Measurements from ENCODE around the gene SNIP1.
"Not testable (repeated sequence)": the region's sequence is repeated elsewhere in the genome, so short reads cannot be mapped to it uniquely, and the experiment has no call there.

The SNIP1 gene

GRCh38 chr1:37560401-37561132 is 6.5 kb upstream of the SNIP1 start:
- no peak overlapping the region for H3K4me3 ChIP-seq (ENCODE audit: control insufficient read depth, low read depth, low read length)
- DNase-seq (ENCODE audit: low read depth) = no peak
- no peak for TF ChIP-seq CTCF (conservative IDR thresholded peaks at IDR 0.05; ENCODE audit: control insufficient read depth, insufficient read depth, low read depth, low read length)

- not testable (repeated sequence) for DNase-seq (ENCODE audit: low read depth); H3K4me3 ChIP-seq (ENCODE audit: control insufficient read depth, low read depth, low read length)
These were observed 5.9 kb upstream of the SNIP1 start for GRCh38 chr1:37559957-37560379.

- TF ChIP-seq CTCF (conservative IDR thresholded peaks at IDR 0.05; ENCODE audit: control insufficient read depth, insufficient read depth, low read depth, low read length) = no peak
- DNase-seq (ENCODE audit: low read depth) = no peak
These were observed 5.0 kb upstream of the SNIP1 start for GRCh38 chr1:37559080-37559479.

GRCh38 chr1:37558411-37558810 is 4.3 kb upstream of the SNIP1 start:
- no peak for TF ChIP-seq CTCF (conservative IDR thresholded peaks at IDR 0.05; ENCODE audit: control insufficient read depth, insufficient read depth, low read depth, low read length)
- no peak overlapping the region for H3K4me3 ChIP-seq (ENCODE audit: control insufficient read depth, low read depth, low read length)
- DNase-seq (ENCODE audit: low read depth) = no peak

More at GRCh38 chr1:37559080-37559479, 5.0 kb upstream of the SNIP1 start:
- H3K4me3 ChIP-seq (ENCODE audit: control insufficient read depth, low read depth, low read length) = no peak overlapping the region

GRCh38 chr1:37557402-37557801 is 3.3 kb upstream of the SNIP1 start:
- DNase-seq (ENCODE audit: low read depth) = no peak
- TF ChIP-seq CTCF (conservative IDR thresholded peaks at IDR 0.05; ENCODE audit: control insufficient read depth, insufficient read depth, low read depth, low read length) = no peak
- peak overlapping the region; percentile 44 for H3K4me3 ChIP-seq (ENCODE audit: control insufficient read depth, low read depth, low read length)

- H3K4me3 ChIP-seq (ENCODE audit: control insufficient read depth, low read depth, low read length) = peak within 1 kb of the TSS; percentile 44
- DNase-seq (ENCODE audit: low read depth) = peak; percentile 87
These were observed 2.7 kb upstream of the SNIP1 start, which contains the start of gene DNALI1 for GRCh38 chr1:37556712-37557196. TSS of gene DNALI1 (plus strand) at chr1:37556940. CDS start at chr1:37556995, 55 bp downstream.

More at GRCh38 chr1:37556712-37557196, 2.7 kb upstream of the SNIP1 start, which contains the start of gene DNALI1:
- no peak for TF ChIP-seq CTCF (conservative IDR thresholded peaks at IDR 0.05; ENCODE audit: control insufficient read depth, insufficient read depth, low read depth, low read length)
